ENCODE data around the gene GMDS.

The GMDS gene

DNA sequence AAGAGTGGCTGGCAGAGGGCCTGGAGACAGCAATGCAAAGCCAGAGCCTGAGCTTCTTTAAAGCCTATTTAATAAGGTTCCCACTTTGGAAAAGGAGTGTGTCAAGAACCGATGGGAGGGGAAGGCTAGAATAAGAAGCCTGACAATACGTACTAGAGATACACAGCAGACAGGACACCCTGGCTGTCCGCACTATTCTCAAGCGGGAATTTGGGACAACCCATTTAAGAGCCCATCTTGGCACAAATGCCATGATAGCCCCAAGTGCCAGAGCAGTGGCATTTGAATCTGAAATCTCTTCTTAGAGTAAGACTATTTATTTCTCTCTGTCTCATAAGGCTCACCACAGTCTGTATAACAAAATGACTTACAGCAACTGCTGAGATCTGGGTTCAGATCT is 3.1 kb downstream of the GMDS start:
- DNase-seq (ENCODE audit: low read depth in 1 of 2, low spot score in 1 of 2): no peak

DNA sequence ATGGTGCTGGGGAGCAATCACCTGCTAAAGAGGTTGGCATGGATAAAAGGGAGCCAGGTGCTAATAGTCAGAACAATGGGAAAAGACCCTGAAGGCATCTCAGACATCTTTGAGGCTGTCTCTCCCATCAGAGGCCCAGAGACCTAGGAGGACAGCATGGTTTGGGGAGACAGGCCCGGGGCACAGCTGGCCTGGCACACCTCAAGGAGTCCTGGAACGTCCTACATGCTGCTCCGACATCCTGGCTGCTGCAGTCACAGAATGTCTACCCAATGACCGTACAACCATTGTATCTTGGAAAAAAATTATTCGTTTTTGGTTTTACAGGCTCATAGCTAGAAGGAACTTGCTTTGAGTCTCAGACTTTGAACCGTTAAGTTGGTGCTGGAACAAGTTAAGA is 4.4 kb downstream of the GMDS start:
- DNase-seq (ENCODE audit: low read depth in 1 of 2, low spot score in 1 of 2): no peak

DNA sequence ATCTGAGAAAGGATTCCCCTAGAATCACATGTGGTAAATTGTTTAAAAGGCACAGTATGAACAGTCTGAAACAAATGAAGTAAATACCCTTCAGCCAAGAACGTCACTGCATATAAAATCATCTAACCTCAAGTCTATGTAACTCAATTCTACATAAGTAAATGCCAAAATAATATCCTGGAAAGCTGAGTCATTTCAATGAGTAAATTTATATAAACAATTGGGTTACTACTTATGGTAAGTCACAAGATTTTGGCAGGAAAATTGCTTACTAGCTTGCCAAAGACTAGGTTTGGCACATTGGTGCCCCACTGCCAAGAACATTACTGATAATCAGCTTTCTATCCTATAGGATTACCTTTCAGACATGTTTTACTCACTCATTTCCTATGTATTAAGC is 8.4 kb downstream of the GMDS start:
- no peak for DNase-seq (ENCODE audit: low read depth in 1 of 2, low spot score in 1 of 2)

DNA sequence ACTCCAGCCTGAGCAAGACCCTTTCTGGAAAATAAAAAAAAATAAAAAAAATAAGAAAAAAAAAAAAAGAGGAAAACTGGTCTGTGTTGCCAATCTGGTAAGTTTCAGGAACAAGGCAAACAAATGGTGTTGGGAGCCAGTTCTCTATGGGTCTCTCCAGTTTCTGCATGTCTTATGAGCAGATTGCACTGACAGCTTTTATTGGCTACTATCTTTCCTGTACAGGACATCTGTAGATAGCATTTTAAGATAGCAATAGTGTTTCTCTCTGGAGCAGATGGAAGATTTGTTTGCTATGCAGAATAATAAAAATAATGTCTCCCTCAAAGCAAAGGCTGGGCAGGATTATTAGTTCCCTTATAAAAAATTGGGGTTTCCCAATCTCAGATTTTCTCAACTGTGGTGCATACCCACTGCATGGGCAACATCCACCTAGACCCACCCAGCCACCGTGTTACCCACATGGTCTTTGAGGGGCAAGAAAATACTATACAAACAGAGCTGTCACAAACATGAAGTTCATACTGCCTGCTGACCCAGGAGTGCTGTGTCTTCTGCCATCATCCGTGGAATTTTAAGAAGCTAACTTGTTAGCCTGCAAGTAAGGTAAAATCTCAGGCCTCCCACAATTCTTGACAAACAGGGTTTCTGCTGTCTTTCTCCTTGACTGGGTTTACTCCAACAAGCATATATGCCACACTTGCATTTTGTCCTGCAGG is 9.5 kb downstream of the GMDS start:
- DNase-seq (ENCODE audit: low read depth in 1 of 2, low spot score in 1 of 2): no peak

DNA sequence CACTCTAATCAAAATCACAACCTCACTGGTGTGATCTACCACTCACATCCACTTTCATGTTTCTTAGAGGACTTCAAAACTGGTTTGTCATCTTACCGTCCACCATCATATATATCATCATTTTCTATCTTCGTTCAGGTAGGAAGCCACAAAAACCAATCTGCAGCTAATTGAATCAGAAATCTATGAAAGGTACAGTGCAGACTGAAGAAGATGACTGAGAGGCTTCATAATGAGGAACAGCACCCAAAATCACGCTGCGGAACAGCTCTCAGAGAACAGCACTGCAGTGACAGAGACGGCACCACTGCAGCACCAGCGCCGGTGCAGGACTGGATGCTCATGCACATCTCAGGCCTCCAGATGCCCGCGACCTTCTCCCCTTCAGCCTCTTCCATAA is 13.0 kb downstream of the GMDS start:
- DNase-seq (ENCODE audit: low read depth in 1 of 2, low spot score in 1 of 2): no peak

DNA sequence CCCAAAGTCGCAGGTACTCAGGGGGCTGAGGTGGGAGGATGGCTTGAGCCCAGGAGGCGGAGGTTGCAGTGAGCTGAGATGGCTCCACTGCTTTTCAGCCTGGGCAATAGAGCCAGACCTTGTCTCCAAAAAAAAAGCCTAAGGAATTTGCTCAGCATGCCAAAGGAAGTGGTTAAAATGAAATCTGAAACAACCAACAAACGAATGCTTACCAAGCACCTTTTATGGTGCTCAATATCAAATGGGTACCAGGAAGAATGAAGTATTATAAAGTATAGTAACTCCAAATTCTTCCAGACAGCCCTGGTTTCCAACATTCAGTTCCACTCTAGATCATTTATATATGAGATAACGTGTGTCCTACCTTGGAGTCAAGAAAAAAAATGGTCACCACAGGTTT is 14.0 kb downstream of the GMDS start:
- DNase-seq (ENCODE audit: low read depth in 1 of 2, low spot score in 1 of 2): no peak

DNA sequence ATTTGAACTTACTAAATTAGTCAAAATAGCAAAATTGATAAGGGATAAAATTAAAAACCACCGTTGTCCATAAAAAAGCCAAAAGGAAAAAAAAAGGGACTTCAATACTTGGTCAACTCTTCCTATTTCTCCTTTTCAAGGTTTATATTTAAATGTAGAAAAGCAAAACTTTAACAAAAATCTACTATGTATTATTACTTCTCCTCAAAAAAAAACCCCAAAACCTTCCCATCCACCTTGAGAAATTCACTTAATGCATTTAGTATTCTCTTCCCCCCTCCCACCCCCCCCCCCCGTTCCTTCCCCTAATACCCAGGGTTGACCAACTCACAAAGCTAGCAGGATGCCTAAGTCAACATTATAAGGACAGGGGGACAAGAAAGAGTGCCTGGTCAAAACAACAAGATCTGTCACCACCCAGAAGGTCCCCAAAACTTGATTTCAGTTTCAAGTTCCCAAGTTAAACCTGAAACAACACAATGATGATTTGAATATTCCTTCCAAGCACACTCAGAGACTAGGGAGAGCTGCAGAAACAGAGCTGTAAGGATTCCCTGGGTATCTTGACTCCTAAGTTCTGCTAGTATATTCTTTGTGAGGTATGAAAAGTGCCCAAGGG is 14.6 kb downstream of the GMDS start:
- no peak for DNase-seq (ENCODE audit: low read depth in 1 of 2, low spot score in 1 of 2)

DNA sequence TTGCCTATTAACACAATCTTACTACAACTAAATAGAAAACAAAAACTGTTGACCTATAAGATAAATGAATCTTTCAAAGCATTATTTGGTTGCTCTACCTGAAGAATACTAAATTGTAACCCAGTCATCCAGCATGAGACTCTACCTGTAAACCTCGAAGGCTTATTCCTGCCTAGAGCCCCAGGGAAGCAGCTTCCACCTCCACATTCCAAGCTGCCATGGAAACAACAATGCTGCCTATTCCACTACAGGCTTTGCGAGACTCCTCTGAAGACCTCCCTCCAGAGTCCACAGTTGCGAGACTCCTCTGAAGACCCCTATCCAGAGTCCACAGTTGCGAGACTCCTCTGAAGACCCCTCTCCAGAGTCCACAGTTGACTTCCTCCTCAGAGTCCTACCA is 15.7 kb downstream of the GMDS start:
- no peak for DNase-seq (ENCODE audit: low read depth in 1 of 2, low spot score in 1 of 2)

DNA sequence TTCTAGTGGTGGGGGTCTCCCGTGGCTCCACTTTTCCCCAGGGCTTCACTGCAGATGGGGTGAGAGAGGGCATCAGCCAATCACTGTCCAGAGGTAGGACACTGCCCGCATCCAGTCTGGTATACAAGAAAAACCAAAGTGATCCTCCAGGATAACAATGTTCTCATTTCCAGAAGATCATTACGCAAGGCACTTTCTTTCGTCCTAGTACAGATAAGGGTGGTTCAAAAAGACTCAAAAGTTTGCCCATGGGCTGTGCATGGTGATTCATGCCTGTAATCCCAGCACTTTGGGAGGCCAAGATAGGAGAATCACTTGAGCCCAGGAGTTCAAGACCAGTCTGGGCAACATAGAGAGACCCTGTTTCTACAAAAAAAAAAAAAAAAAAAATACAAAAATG is 16.4 kb downstream of the GMDS start:
- DNase-seq (ENCODE audit: low read depth in 1 of 2, low spot score in 1 of 2): no peak

DNA sequence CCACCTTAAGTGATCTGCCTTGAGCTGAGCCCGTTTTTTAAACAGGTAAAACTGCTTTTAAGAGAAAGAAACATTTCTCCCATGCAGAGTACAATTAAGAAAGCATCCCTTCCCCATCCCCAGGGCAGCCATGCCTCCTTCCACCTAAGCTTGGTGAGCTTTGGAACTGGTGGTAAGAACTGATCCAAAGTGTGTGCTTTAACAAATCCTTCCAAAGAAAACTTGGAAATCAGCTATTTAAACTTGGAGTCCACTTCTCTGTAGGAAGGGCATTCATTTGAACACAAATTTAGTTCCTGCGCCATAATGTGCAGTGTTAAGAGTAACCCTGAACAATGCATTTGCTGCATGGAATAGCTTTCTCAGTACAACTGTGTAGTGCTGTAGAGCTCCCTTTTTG is 17.0 kb downstream of the GMDS start:
- no peak for DNase-seq (ENCODE audit: low read depth in 1 of 2, low spot score in 1 of 2)

DNA sequence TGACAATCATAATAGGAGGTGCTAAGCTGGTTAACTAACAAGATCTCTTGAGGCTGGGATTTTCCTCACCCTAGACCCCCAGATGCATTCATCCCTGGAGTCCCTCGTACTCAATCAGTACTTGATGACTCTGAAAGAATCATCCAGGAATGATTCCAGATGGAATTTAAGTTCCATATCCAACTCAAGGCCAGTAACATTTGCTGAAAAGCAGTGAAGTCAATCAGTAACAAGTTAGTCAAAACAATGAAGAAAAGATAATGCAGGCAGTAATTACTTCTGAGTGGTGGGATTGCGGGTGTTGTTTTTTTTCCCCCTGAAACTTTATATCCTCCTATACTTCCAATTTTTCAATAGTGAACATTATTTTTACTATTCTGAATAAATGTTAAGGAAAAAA is 18.6 kb downstream of the GMDS start:
- no peak for DNase-seq (ENCODE audit: low read depth in 1 of 2, low spot score in 1 of 2)

DNA sequence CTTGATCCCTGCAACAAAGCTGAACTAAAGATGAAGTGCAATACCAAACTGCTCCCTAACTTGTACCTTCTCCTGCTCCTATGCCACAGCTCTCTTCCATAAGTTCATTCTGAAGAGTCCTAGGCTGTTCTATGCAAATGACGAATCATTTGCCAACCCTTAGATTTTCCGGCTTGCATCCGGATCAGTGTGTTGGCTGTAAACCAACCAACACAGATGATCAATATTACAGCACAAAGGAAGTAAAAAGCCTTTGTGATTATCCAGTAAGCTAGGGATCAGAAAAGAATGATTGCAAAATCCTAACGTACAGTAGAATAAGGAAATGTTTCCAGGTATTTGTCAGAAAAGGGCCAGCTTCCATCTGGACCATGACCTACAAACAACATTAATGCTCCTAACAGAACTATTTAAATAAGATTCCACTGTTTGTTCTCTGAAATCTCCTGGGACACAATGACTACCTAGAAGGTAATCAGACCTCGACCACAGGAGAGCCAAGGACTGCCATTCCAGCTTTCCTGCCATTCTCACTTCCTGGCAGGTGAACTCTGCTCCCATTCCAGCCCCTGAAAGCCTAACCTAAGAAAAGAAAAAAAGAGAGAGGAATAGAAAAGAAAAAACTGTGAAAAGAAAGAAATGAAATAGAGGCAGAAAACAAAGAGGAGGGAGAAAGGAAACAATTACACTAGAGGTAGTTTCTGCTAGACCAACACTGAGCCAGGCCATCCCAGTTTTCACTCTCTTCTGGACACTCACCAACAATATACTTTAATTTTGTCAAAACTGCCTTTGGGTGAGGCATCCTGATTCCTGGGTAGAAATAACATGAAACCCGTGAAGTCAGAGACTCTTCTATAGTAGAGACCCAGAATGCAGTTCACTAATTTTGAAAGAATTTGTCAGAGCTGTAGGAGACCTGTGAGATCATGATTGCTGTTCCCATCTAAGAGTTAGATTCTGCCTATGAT is 19.7 kb downstream of the GMDS start:
- no peak for DNase-seq (ENCODE audit: low read depth in 1 of 2, low spot score in 1 of 2)

DNA sequence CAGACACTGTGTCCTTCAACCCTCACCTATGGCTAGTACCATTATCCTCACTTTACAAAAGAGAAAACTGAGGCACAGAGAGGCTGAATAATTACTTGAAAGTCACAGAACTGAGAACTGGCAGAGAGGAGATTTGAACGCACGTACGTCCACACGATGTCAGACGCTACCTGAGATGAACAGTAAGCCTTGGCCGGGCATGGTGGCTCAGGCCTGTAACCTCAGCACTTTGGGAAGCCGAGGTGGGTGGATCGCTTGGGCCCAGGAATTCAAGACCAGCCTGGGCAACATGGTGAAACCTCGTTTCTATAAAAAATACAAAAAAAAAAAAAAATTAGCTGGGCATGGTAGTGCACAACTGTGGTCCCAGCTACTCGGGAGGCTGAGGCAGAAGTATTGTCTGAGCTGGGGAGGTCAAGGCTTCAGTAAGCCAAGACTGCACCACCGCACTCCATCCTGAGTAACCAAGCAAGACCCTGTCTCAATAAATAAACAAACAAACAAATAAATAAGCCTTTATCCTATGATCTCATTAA is 20.5 kb downstream of the GMDS start:
- no peak for DNase-seq (ENCODE audit: low read depth in 1 of 2, low spot score in 1 of 2)

DNA sequence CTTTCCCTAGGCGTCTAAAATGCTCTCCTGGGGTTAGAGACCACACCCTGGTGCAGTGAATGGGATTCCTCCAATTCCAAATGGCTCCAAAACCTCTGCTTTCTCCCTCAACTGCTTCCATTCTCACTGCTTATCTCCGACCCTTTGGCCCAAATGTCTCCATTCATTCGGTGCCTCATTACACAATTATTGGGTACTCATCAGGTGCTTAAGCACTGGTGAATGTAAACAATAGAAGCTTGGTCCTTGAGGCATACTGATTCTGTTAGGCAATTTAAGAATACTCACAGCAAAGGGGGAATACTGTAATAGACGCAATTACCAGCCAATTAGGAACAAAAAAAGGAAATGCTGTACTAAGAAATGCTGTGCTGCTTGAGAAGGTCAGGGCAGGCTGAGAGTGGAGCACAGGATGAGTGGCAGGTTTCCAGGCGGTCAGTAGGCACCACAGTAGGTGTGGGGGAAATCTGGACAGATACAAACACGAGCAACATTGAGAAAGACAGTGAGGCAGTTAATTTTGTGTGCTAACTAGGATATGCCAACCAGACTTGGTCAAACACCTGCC is 23.0 kb downstream of the GMDS start:
- DNase-seq (ENCODE audit: low read depth in 1 of 2, low spot score in 1 of 2): no peak

DNA sequence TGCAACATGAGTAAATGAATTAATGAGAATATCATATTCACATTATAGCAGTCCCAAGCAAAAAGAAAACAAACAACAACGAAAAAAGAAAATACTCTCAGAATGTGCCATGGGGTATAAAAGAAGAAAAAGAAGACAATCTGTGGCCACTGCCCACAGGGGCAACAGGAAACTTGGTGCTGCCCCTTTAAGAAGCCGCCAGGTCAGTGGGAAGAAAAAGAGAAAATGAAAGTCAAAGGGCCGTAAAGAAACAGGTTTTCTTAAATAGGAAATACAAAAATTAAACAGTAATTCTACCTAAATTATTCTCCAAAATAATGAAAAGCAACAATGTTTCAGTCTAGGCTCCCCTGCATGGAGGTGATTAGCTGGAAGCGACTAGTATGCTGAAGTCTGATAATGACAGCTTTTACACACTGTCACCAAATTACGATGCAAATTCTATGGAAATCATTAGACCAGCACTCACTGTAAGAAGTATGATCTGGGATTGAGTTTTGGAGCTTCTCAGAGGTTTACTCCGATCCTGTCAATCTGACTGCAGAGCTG is 23.6 kb downstream of the GMDS start:
- DNase-seq (ENCODE audit: low read depth in 1 of 2, low spot score in 1 of 2): no peak

DNA sequence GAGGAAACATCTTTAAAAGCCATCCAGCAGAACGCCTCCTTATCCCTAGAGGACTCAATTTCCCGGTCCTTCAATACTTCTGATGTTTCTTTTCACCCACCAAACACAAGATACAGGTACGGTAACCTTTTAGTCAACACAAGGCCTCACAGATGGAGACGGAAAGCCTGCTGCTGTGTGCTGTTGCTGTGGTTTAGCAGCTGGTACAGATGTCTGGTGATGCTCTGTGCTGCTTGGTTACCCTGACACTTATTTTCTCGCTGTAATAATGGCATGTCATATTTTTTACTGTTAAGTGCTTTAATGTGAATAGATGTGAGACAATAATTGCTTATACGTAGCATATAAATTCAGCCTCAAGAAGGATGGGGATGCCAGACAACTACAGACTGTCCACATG is 25.3 kb downstream of the GMDS start:
- no peak for DNase-seq (ENCODE audit: low read depth in 1 of 2, low spot score in 1 of 2)

DNA sequence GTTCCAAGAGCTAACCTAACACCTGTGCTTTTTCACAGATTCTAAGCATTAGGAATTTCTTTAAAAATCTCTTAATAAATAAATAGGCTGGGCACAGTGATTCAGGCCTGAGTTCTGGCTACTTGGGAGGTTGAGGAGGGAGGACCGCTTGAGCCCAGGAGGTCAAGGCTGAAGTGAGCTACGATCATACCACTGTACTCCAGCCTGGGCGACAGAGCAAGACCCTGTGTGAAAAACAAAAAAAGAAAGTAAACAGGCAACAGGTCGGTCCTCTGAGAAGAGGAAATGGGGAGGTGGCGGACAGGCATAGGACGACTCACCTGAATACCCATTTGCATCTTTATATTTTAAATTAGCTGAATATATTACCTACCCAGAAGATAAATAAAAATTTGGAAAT is 26.5 kb downstream of the GMDS start:
- DNase-seq (ENCODE audit: low read depth in 1 of 2, low spot score in 1 of 2): no peak

DNA sequence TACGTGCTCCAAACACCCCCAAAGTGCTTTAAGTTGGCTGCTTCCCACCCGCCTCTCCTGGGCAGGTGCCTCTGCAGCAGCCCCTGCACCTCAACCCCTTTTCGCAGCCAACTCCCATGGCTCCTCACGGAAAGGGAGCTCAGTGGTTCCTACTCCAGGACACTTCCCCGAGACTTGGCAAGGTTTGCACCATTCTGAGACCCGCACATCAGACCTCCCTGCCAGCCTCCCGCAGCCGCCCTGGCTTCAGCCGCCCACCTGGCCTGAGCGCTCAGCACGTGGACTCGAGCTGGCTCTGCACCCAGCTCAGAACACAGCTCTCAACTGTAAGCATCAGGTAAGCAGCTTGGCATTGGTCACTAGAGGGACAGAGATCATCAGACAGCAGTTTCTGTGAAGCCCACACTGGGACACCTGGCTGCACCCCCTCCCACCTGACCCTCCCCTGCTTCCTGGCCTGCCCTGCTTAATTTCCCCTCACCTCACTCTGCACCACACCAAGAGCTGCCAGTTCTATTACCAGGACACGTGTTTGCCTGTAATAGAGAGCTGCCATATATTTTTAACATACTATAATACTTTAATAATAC is 28.5 kb downstream of the GMDS start:
- DNase-seq (ENCODE audit: low read depth in 1 of 2, low spot score in 1 of 2): no peak

DNA sequence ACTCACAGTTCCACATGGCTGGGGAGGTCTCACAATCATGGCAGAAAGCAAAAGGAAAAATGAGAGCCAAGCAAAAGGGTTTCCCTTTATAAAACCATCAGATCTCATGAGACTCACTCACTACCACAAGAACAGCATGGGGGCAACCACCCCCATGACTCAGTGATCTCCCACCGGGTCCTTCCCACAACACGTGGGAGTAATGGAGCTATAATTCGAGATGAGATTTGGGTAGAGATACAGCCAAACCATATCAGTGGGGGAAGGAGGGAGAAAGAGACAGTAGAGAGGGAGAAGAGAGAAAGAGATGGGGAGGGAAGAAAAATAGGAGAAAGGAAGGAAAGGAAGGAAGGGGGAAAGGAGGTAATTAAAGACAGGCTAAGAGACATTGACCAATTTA is 30.1 kb downstream of the GMDS start:
- no peak for DNase-seq (ENCODE audit: low read depth in 1 of 2, low spot score in 1 of 2)

DNA sequence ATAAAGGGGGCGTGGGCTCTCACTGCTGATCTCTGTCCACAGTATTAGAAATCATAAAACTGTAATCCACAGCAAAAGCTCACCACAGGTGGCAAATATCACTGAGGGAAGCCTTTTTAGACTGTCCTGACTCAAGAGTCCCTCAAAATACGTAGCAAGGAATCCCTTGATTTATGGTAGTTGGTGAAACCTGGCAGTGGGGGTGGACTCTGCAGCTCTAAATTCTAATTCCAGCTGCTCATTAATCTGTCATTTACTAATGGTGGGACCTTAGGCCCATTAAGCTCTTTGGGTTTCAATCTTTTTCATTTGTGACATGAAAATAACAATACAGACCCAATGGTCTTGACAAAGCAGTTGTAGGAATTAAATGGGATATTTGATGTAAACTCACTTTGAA is 32.3 kb downstream of the GMDS start:
- DNase-seq (ENCODE audit: low read depth in 1 of 2, low spot score in 1 of 2): no peak
